ENCODE measurements around the gene IRAK2. TPM values are rescaled to one million over a fixed set of nuclear protein-coding genes. Genes with fewer than 3 reads are reported as not detected.

IRAK2 gene
- polyA plus RNA-seq, 3 donors = 0.78 to 2.0 (median 1.5) TPM

DNA sequence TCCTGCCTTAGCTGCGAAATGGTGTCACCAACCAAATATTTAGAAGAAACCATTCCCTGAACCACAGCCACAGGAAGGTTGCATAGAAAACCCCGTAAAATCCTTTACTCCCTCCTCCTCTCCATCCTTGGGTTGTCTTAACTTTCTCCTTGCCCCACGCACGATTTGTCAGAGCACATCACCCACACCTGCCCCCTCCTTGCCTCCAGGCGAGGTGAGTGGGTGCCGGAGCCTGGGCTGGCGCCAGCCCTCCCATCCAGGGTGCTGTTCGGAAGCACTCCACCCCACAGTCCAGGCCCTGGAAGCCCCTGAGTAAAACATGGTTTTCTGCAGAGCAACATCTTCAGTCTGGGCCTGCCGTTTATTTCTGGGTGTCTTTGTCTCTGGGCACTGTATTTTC, 124.4 kb downstream of the IRAK2 start:
- H3K36me3 Mint-ChIP-seq = peaks cover 49 to 56% of the 10 kb centered on the region in 2 donors
- Histone ChIP-seq H3K27ac (ENCODE audit: low read depth in 1 of 2, low read length in 2 of 2) (no peak overlapping the region), H3K36me3 (replicated peaks in 1 of 2; ENCODE audit: control insufficient read depth in 1 of 2, insufficient read depth in 2 of 2, low read length in 2 of 2) (peaks cover 36 to 49% of the 10 kb centered on the region in 2 donors), H3K4me3 (replicated peaks in 1 of 3; ENCODE audit: low read depth in 2 of 3, low read length in 3 of 3) (no peak overlapping the region), H3K27me3 (ENCODE audit: control insufficient read depth in 2 of 2, insufficient read depth in 2 of 2, low read length in 2 of 2) (no peaks in the 10 kb centered on the region), H3K4me2 (replicated peaks; ENCODE audit: extremely low read depth, low read length, poor library complexity, severe bottlenecking) (no peak overlapping the region), H3K4me1 (ENCODE audit: control insufficient read depth in 1 of 2, insufficient read depth in 2 of 2, low read length in 2 of 2) (peaks cover 28 to 34% of the 10 kb centered on the region in 2 donors), H2AFZ (ENCODE audit: insufficient read depth, low read depth, low read length, poor library complexity, severe bottlenecking) (no peak overlapping the region), H3K79me2 (ENCODE audit: insufficient read depth, low read length) (peaks cover 11% of the 10 kb centered on the region), H4K20me1 (ENCODE audit: insufficient read depth, low read length) (no peaks in the 10 kb centered on the region), H3K9me3 (replicated peaks in 1 of 2; ENCODE audit: control insufficient read depth in 1 of 2, insufficient read depth in 1 of 2, low read length in 2 of 2) (no peaks in the 10 kb centered on the region), H3K9ac (ENCODE audit: insufficient read depth, low read length, poor library complexity, severe bottlenecking) (no peak overlapping the region)
- H3K27me3 Mint-ChIP-seq (ENCODE audit: low read depth in 3 of 3) = no peaks in the 10 kb centered on the region
- intact Hi-C loops (cut with micrococcal nuclease) = no loop called here
- no peak overlapping the region for H3K4me3 Mint-ChIP-seq
- WGBS (ENCODE audit: insufficient coverage) = 90% methylated on average over 6 of the region's 9 CpGs
- peak overlapping the region in 1 of 7 donors; percentile 50 for H3K27ac Mint-ChIP-seq
- H3K9me3 Mint-ChIP-seq = no peaks in the 10 kb centered on the region
- TF ChIP-seq, protein P1, sequence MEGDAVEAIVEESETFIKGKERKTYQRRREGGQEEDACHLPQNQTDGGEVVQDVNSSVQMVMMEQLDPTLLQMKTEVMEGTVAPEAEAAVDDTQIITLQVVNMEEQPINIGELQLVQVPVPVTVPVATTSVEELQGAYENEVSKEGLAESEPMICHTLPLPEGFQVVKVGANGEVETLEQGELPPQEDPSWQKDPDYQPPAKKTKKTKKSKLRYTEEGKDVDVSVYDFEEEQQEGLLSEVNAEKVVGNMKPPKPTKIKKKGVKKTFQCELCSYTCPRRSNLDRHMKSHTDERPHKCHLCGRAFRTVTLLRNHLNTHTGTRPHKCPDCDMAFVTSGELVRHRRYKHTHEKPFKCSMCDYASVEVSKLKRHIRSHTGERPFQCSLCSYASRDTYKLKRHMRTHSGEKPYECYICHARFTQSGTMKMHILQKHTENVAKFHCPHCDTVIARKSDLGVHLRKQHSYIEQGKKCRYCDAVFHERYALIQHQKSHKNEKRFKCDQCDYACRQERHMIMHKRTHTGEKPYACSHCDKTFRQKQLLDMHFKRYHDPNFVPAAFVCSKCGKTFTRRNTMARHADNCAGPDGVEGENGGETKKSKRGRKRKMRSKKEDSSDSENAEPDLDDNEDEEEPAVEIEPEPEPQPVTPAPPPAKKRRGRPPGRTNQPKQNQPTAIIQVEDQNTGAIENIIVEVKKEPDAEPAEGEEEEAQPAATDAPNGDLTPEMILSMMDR (IDR thresholded peaks at IDR 0.05) = no peak
- no peak for DNase-seq
- H3K4me1 Mint-ChIP-seq = peaks cover 37% of the 10 kb centered on the region

DNA sequence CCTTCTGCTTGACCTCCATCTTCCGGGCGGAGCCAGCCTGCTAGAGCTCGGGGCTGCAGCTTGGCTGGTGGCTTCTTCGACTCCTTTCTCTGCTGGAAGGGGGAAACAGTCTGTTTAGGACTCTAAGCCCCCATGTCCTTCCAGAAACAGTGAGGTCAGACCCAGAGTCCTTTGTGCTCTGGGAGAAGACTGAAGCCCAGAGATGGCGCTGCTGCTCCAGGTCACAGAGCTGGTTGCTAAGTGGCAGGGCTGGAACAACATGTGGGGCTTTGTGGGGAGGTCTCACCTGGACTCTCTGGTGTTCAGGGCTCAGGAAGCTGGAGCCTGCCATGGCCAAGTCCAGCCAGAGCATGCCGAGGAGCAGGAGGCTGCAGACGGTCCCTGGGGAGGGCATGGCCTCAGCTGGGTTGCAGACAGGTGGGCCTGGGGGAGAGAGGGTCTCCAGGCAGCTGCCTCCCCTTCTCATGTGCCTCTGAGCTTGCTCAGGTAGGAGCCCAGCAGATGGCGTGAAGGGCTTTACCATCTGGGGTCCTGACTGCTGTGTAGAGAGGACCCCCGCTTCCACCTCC, 125.2 kb downstream of the IRAK2 start:
- peak overlapping the region in 1 of 2 donors; percentile 22 for H3K27ac ChIP-seq (ENCODE audit: low read depth in 1 of 2, low read length in 2 of 2)
- WGBS (ENCODE audit: insufficient coverage) = 95% methylated on average over 7 of the region's 9 CpGs
- no peak overlapping the region for H3K9ac ChIP-seq (ENCODE audit: insufficient read depth, low read length, poor library complexity, severe bottlenecking)
- H3K27me3 Mint-ChIP-seq (ENCODE audit: low read depth in 3 of 3) = no peaks in the 10 kb centered on the region
- H3K27ac Mint-ChIP-seq = peak overlapping the region in 6 of 7 donors; percentile 6 to 85 (median 43)
- peaks cover 34 to 42% of the 10 kb centered on the region in 2 donors for H3K4me1 ChIP-seq (ENCODE audit: control insufficient read depth in 1 of 2, insufficient read depth in 2 of 2, low read length in 2 of 2)
- H3K4me3 ChIP-seq (replicated peaks in 1 of 3; ENCODE audit: low read depth in 2 of 3, low read length in 3 of 3) = no peak overlapping the region
- H3K27me3 ChIP-seq (ENCODE audit: control insufficient read depth in 2 of 2, insufficient read depth in 2 of 2, low read length in 2 of 2) = no peaks in the 10 kb centered on the region
- no peak for DNase-seq
- H3K36me3 Mint-ChIP-seq = peaks cover 48 to 51% of the 10 kb centered on the region in 2 donors
- H3K9me3 ChIP-seq (replicated peaks in 1 of 2; ENCODE audit: control insufficient read depth in 1 of 2, insufficient read depth in 1 of 2, low read length in 2 of 2) = no peaks in the 10 kb centered on the region
- no peaks in the 10 kb centered on the region for H4K20me1 ChIP-seq (ENCODE audit: insufficient read depth, low read length)
- intact Hi-C loops (cut with micrococcal nuclease) = no loop called here
- H3K36me3 ChIP-seq (replicated peaks in 1 of 2; ENCODE audit: control insufficient read depth in 1 of 2, insufficient read depth in 2 of 2, low read length in 2 of 2) = peaks cover 36 to 49% of the 10 kb centered on the region in 2 donors
- H3K4me2 ChIP-seq (replicated peaks; ENCODE audit: extremely low read depth, low read length, poor library complexity, severe bottlenecking) = no peak overlapping the region
- H2AFZ ChIP-seq (ENCODE audit: insufficient read depth, low read depth, low read length, poor library complexity, severe bottlenecking) = no peak overlapping the region
- TF ChIP-seq, protein P1 (IDR thresholded peaks at IDR 0.05) = no peak
- no peak overlapping the region for H3K4me3 Mint-ChIP-seq
- peaks cover 42% of the 10 kb centered on the region for H3K4me1 Mint-ChIP-seq
- H3K9me3 Mint-ChIP-seq = no peaks in the 10 kb centered on the region
- H3K79me2 ChIP-seq (ENCODE audit: insufficient read depth, low read length) = peaks cover 11% of the 10 kb centered on the region

All from CD14-positive monocyte (primary cell).